ENCODE data around the gene USP36.

- TF ChIP-seq CTCF (IDR thresholded peaks at IDR 0.05 in 2 of 3, conservative IDR thresholded peaks at IDR 0.05 in 1 of 3; ENCODE audit: insufficient read depth in 2 of 3, low read depth in 1 of 3, low read length in 3 of 3) (no peak), SRSF9 (IDR thresholded peaks at IDR 0.05; ENCODE audit: borderline replicate concordance, low read depth, low read length) (no peak), ZNF318 (IDR thresholded peaks at IDR 0.05; ENCODE audit: borderline replicate concordance in 1 of 2, low read depth in 1 of 2) (no peak), BRD4 (IDR thresholded peaks at IDR 0.05) (no peak), ZNF707 (CRISPR knock-in tag; conservative IDR thresholded peaks at IDR 0.05) (no peak), EZH2 (IDR thresholded peaks at IDR 0.05; ENCODE audit: borderline replicate concordance, low read depth, low read length) (no peak), PHB2 (IDR thresholded peaks at IDR 0.05; ENCODE audit: low read depth) (no peak), ZNF143 (CRISPR knock-in tag; IDR thresholded peaks at IDR 0.05) (no peak), EP300 (IDR thresholded peaks at IDR 0.05; ENCODE audit: low read length) (no peak), BRF1 (IDR thresholded peaks at IDR 0.05; ENCODE audit: borderline replicate concordance, extremely low read depth, insufficient read length) (no peak)
- TF ChIP-seq, protein P1, sequence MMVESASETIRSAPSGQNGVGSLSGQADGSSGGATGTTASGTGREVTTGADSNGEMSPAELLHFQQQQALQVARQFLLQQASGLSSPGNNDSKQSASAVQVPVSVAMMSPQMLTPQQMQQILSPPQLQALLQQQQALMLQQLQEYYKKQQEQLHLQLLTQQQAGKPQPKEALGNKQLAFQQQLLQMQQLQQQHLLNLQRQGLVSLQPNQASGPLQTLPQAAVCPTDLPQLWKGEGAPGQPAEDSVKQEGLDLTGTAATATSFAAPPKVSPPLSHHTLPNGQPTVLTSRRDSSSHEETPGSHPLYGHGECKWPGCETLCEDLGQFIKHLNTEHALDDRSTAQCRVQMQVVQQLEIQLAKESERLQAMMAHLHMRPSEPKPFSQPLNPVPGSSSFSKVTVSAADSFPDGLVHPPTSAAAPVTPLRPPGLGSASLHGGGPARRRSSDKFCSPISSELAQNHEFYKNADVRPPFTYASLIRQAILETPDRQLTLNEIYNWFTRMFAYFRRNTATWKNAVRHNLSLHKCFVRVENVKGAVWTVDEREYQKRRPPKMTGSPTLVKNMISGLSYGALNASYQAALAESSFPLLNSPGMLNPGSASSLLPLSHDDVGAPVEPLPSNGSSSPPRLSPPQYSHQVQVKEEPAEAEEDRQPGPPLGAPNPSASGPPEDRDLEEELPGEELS (CRISPR knock-in tag; IDR thresholded peaks at IDR 0.05; ENCODE audit: borderline replicate concordance): no peak
Measured at GRCh38 chr17:78885956-78886355, 45.3 kb upstream of the USP36 start.

Measured in K562 (cell line).